Measurements from ENCODE around the gene SPEN.

SPEN gene

GRCh38 chr1:15834406-15835204, 12.9 kb upstream of the SPEN start (continued):
- TF ChIP-seq ZNF391 (tag by site-specific recombination; IDR thresholded peaks at IDR 0.05; ENCODE audit: borderline replicate concordance, low read depth): peak; percentile 57; the same call in 1 of the 2 replicates
- peak; percentile 82 for TF ChIP-seq PATZ1 (tag by site-specific recombination; IDR thresholded peaks at IDR 0.05)
- peak; percentile 47 for TF ChIP-seq SP7 (tag by site-specific recombination; IDR thresholded peaks at IDR 0.05)
- TF ChIP-seq ZNF654 (tag by site-specific recombination; IDR thresholded peaks at IDR 0.05; ENCODE audit: low read depth): no peak
- peak; percentile 87; the same call in 1 of the 2 replicates for TF ChIP-seq ZBTB17 (tag by site-specific recombination; IDR thresholded peaks at IDR 0.05)
- TF ChIP-seq ZNF530 (tag by site-specific recombination; IDR thresholded peaks at IDR 0.05; ENCODE audit: low read depth): no peak
- TF ChIP-seq ZFP37 (tag by site-specific recombination; IDR thresholded peaks at IDR 0.05): peak; percentile 61
- peak; percentile 72 for TF ChIP-seq ZNF423 (tag by site-specific recombination; IDR thresholded peaks at IDR 0.05)
- no peak for TF ChIP-seq REPIN1 (tag by site-specific recombination; IDR thresholded peaks at IDR 0.05; ENCODE audit: low read depth)
- TF ChIP-seq ZNF2 (tag by site-specific recombination; IDR thresholded peaks at IDR 0.05): peak; percentile 77
- peak; percentile 73; the same call in 1 of the 2 replicates for TF ChIP-seq ZBTB20 (tag by site-specific recombination; IDR thresholded peaks at IDR 0.05)
- TF ChIP-seq ZNF76 (tag by site-specific recombination; IDR thresholded peaks at IDR 0.05; ENCODE audit: borderline replicate concordance, low read depth): peak; percentile 62
- 0 out of 2 replicates have a peak, but pooled peaks have one; percentile 17 for TF ChIP-seq ZNF596 (tag by site-specific recombination; IDR thresholded peaks at IDR 0.05)
- peak; percentile 82 for TF ChIP-seq ZNF600 (tag by site-specific recombination; IDR thresholded peaks at IDR 0.05)
- peak; percentile 82 for TF ChIP-seq ZEB2 (tag by site-specific recombination; IDR thresholded peaks at IDR 0.05)
- TF ChIP-seq ZBTB8A (tag by site-specific recombination; IDR thresholded peaks at IDR 0.05): peak; percentile 100
- no peak; the same call in 1 of the 2 replicates for TF ChIP-seq PRDM6 (tag by site-specific recombination; IDR thresholded peaks at IDR 0.05)
- peak; percentile 42; the same call in 1 of the 2 replicates for TF ChIP-seq ZBTB48 (tag by site-specific recombination; IDR thresholded peaks at IDR 0.05)
- TF ChIP-seq KLF7 (tag by site-specific recombination; IDR thresholded peaks at IDR 0.05; ENCODE audit: borderline replicate concordance): peak; percentile 84
- peak; percentile 64 for TF ChIP-seq ZNF18 (tag by site-specific recombination; IDR thresholded peaks at IDR 0.05)
- TF ChIP-seq ZNF580 (tag by site-specific recombination; IDR thresholded peaks at IDR 0.05): peak; percentile 64
- no peak for TF ChIP-seq ZNF513 (tag by site-specific recombination; IDR thresholded peaks at IDR 0.05)
- peak; percentile 90 for TF ChIP-seq ZNF335 (tag by site-specific recombination; conservative IDR thresholded peaks at IDR 0.05)
- TF ChIP-seq KLF1 (tag by site-specific recombination; IDR thresholded peaks at IDR 0.05): peak; percentile 75
- TF ChIP-seq ZSCAN5A (tag by site-specific recombination; IDR thresholded peaks at IDR 0.05): no peak; the same call in 1 of the 2 replicates
- TF ChIP-seq ZNF449 (tag by site-specific recombination; IDR thresholded peaks at IDR 0.05): peak; percentile 90
- peak; percentile 38; the same call in 1 of the 2 replicates for TF ChIP-seq KLF16 (tag by site-specific recombination; IDR thresholded peaks at IDR 0.05)
- TF ChIP-seq ZBTB6 (tag by site-specific recombination; IDR thresholded peaks at IDR 0.05): peak; percentile 94
